DND-41 (cell line): ENCODE results near the gene MBD3L2.

Experiments used
- ATAC-seq: fragments of 200-7000 bp; cut with Tn5 transposase; 3 replicates; pipeline ENCODE4 v1.9.1; 2021; ENCODE audit warnings: low read depth; ENCODE audit not compliant: insufficient read depth
- DNase-seq: peaks from one replicate; pipeline ENCODE4 v3.0.0-alpha.2; 2020
- H2AFZ ChIP-seq: 2 replicates; pipeline ENCODE4 v1.6.0; 2012; ENCODE audit warnings: low read depth, low read length
- H3K27ac ChIP-seq: 2 replicates; pipeline ENCODE4 v1.5.1; 2012; ENCODE audit warnings: low read length, inconsistent platforms
- H3K27me3 ChIP-seq: fragments of 200-600 bp; sonication (generic); 2 replicates; pipeline ENCODE4 v1.6.0; 2012; ENCODE audit warnings: low read length, mild to moderate bottlenecking, inconsistent platforms; ENCODE audit not compliant: insufficient read depth, poor library complexity
- H3K36me3 ChIP-seq: 2 replicates; pipeline ENCODE4 v1.5.1; 2012; ENCODE audit warnings: low read length, inconsistent platforms; ENCODE audit not compliant: insufficient read depth
- H3K4me1 ChIP-seq: 2 replicates; pipeline ENCODE4 v1.5.1; 2012; ENCODE audit warnings: mild to moderate bottlenecking, low read length; ENCODE audit not compliant: insufficient read depth
- H3K4me2 ChIP-seq: 2 replicates; pipeline ENCODE4 v1.6.0; 2012; ENCODE audit warnings: mild to moderate bottlenecking, moderate library complexity, low read length, inconsistent platforms; ENCODE audit not compliant: insufficient read depth
- H3K4me3 ChIP-seq, 2 experiments: fragments of 200-600 bp in 1 of 2; shearing (Covaris generic) in 1 of 2; 2 replicates each; pipeline ENCODE4 v1.5.1; 2012 to 2016; ENCODE audit warnings: inconsistent platforms in 2 of 2, low read length in 2 of 2, mild to moderate bottlenecking in 2 of 2, low read depth in 1 of 2, moderate library complexity in 1 of 2
- H3K79me2 ChIP-seq: 2 replicates; pipeline ENCODE4 v1.6.0; 2012; ENCODE audit warnings: low read length, inconsistent platforms; ENCODE audit not compliant: insufficient read depth
- H3K9ac ChIP-seq: 2 replicates; pipeline ENCODE4 v1.6.0; 2012; ENCODE audit warnings: low read depth, mild to moderate bottlenecking, inconsistent platforms, low read length, moderate library complexity
- H3K9me3 ChIP-seq: 2 replicates; pipeline ENCODE4 v1.5.1; 2012; ENCODE audit warnings: low read length, moderate library complexity, mild to moderate bottlenecking, inconsistent platforms; ENCODE audit not compliant: insufficient read depth, severe bottlenecking
- H4K20me1 ChIP-seq: 2 replicates; pipeline ENCODE4 v1.6.0; 2012; ENCODE audit warnings: low read length; ENCODE audit not compliant: insufficient read depth
- EZH2 ChIP-seq: IDR thresholded peaks from 3 replicates; pipeline ENCODE4 v1.6.1; 2012; ENCODE audit warnings: borderline replicate concordance, low read depth, mild to moderate bottlenecking, moderate library complexity, low read length, inconsistent platforms; ENCODE audit not compliant: severe bottlenecking
- TF ChIP-seq, protein P1 (sequence below): IDR thresholded peaks from 2 replicates; pipeline ENCODE4 v1.5.1; 2012; ENCODE audit warnings: borderline replicate concordance, low read length, moderate library complexity, mild to moderate bottlenecking; ENCODE audit not compliant: poor library complexity, severe bottlenecking; ENCODE audit errors: extremely low read depth

Gene MBD3L2

GRCh38 chr19:7098701-7099596 is 49.8 kb downstream of the MBD3L2 start:
- ATAC-seq (peak; percentile 90), DNase-seq (peak; percentile 91)
- no peaks in the 10 kb centered on the region for H4K20me1 ChIP-seq
- H3K4me2 ChIP-seq = peak overlapping the region; percentile 81
- H3K79me2 ChIP-seq = no peaks in the 10 kb centered on the region
- TF ChIP-seq EZH2 = no peak
- TF ChIP-seq, protein P1, sequence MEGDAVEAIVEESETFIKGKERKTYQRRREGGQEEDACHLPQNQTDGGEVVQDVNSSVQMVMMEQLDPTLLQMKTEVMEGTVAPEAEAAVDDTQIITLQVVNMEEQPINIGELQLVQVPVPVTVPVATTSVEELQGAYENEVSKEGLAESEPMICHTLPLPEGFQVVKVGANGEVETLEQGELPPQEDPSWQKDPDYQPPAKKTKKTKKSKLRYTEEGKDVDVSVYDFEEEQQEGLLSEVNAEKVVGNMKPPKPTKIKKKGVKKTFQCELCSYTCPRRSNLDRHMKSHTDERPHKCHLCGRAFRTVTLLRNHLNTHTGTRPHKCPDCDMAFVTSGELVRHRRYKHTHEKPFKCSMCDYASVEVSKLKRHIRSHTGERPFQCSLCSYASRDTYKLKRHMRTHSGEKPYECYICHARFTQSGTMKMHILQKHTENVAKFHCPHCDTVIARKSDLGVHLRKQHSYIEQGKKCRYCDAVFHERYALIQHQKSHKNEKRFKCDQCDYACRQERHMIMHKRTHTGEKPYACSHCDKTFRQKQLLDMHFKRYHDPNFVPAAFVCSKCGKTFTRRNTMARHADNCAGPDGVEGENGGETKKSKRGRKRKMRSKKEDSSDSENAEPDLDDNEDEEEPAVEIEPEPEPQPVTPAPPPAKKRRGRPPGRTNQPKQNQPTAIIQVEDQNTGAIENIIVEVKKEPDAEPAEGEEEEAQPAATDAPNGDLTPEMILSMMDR = no peak
- peak overlapping the region; percentile 94 for H2AFZ ChIP-seq
- H3K4me3 ChIP-seq = peak overlapping the region; percentile 21 to 70
- no peaks in the 10 kb centered on the region for H3K36me3 ChIP-seq
- peaks cover 8% of the 10 kb centered on the region for H3K9me3 ChIP-seq
- H3K27me3 ChIP-seq = no peaks in the 10 kb centered on the region
- H3K9ac ChIP-seq = peak overlapping the region; percentile 69
- peaks cover 33% of the 10 kb centered on the region for H3K4me1 ChIP-seq
- peak overlapping the region; percentile 84 for H3K27ac ChIP-seq

GRCh38 chr19:7099597-7099921 is 50.4 kb downstream of the MBD3L2 start:
- no peak for ATAC-seq
- no peaks in the 10 kb centered on the region for H3K79me2 ChIP-seq
- H3K4me3 ChIP-seq = peak overlapping the region; percentile 21 to 70; a peak in 3 of 4 replicates
- H3K36me3 ChIP-seq = no peaks in the 10 kb centered on the region
- H3K27ac ChIP-seq = peak overlapping the region; percentile 84
- no peaks in the 10 kb centered on the region for H3K27me3 ChIP-seq
- no peak for TF ChIP-seq EZH2
- TF ChIP-seq, protein P1 = no peak
- peaks cover 33% of the 10 kb centered on the region for H3K4me1 ChIP-seq
- H3K9me3 ChIP-seq = peaks cover 6% of the 10 kb centered on the region
- peak overlapping the region; percentile 81 for H3K4me2 ChIP-seq
- no peaks in the 10 kb centered on the region for H4K20me1 ChIP-seq
- H3K9ac ChIP-seq = peak overlapping the region; percentile 69
- no peak for DNase-seq
- peak overlapping the region; percentile 94 for H2AFZ ChIP-seq
